ENCODE data around the gene IRF5.

The IRF5 gene

GRCh38 chr7:128902761-128903585, 34.8 kb upstream of the IRF5 start:
- H3K27ac ChIP-seq = no peak overlapping the region
- TF ChIP-seq, protein P1, sequence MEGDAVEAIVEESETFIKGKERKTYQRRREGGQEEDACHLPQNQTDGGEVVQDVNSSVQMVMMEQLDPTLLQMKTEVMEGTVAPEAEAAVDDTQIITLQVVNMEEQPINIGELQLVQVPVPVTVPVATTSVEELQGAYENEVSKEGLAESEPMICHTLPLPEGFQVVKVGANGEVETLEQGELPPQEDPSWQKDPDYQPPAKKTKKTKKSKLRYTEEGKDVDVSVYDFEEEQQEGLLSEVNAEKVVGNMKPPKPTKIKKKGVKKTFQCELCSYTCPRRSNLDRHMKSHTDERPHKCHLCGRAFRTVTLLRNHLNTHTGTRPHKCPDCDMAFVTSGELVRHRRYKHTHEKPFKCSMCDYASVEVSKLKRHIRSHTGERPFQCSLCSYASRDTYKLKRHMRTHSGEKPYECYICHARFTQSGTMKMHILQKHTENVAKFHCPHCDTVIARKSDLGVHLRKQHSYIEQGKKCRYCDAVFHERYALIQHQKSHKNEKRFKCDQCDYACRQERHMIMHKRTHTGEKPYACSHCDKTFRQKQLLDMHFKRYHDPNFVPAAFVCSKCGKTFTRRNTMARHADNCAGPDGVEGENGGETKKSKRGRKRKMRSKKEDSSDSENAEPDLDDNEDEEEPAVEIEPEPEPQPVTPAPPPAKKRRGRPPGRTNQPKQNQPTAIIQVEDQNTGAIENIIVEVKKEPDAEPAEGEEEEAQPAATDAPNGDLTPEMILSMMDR (conservative IDR thresholded peaks at IDR 0.05) = no peak

DNA sequence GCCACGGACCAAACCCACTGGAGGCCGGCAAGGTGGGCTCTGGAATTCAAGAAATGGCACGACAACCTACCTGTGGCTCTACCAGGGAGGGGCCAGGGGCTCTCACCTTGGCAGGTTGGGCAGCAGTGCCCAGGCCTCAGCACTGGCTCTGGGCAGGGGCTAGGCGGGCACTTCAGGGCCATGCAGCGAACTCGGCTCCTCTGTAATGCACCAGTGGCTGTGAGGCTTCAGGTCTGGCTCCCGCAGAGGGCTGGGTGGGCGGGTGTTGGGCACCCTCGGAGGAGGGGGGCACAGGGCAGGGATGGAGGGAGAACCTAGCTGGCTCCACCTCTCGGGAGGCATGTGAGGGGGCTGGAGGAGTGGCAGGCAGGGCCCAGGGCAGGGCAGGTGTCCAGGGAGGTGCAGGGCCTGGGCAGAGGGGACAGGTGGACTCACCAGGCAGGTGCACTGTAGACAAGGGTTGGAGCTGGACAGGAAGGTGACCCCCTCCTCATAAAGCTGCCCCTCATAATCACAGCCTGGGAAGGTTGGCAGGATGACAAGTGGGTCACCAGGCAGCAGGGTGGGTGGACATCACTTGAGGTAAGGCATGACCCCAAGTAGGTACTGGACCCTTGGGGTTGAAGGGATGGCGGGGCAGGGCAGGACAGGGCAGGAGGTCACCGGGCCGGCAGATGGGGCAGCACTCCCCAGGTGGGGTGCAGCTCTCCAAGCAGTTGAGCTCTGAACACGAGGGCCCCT, 33.9 kb upstream of the IRF5 start:
- no peak overlapping the region for H3K27ac ChIP-seq
- TF ChIP-seq, protein P1 (conservative IDR thresholded peaks at IDR 0.05) = no peak

DNA sequence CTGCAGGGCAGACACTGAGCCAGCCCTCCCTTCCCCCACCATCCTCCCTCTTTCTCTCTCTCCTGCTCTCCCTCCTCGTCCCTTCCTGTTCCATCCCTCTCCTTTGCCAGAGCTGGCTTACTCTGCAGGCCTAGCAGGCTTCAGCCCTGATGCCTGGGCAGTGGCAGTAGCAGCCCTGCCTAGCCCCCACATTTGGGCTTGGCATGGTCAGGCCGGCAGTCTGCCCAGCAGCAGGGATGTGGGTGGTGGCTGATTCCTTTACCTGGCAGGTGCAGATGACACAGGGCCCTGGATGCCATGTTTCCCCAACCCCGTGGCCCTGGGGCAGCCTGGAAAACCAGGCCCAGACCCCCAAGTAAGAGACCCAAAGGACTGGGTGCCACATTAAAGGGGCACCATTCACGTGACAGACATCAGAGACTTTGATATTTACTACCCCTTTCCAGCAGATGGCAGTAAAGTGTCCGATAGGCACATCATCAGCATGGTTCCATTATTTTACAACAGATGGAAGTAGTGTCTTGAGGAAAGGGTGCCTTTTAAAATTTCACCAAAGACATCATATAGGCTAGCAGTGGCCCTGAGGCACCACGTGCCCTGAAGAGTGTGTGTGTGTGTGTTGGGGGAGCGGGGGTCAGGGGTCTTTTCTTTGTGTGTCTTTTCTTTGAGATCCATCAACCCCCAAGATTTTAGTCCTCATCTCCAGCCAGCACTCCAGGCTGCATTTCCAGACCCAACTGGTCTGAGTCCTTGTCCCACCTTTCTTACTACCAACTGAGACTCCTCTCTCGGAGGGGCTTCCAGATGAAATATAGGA, 33.1 kb upstream of the IRF5 start:
- no peak overlapping the region for H3K27ac ChIP-seq
- TF ChIP-seq, protein P1 (conservative IDR thresholded peaks at IDR 0.05) = peak; percentile 84

- TF ChIP-seq, protein P1 (conservative IDR thresholded peaks at IDR 0.05) = no peak
- H3K27ac ChIP-seq = no peak overlapping the region
Measured at GRCh38 chr7:128906001-128906765, 31.5 kb upstream of the IRF5 start.

DNA sequence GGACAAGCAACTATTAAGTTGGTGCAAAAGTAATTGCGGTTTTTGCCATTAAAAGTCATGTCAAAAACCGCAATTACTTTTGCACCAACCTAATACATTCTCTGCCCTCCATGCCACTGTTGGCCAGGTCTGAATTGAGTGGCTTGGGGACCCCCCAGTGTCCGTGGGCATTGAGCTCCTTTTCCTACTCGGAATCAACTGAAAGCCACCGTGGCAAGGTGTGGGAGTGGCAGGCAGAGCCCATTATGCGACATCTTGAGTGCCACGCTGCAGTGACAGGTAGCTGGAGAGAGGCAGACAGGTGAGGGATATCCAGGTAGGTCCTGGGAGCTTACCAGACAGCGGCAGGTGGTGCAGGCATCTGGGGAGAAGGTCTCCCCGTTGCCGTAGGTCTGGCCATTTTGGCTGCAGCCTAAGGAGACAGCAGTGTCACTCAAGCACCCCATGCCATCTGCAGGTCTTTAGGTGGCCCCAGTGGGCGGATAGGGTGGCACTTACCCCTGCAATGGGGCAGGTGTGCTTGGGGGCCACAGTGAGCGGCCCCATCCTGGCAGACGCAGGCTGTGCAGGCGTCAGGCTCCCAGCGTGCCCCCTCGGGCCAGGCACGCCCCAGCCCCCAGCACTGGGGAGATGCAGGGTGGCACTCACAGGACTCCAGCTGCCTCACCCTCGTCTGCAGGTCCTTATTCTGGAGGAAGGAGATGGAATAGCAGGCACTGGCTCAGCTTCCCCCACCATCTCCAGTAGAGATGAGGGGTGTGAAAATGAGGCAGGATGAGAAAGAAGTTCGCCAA, 30.8 kb upstream of the IRF5 start:
- TF ChIP-seq, protein P1 (conservative IDR thresholded peaks at IDR 0.05) = no peak
- no peak overlapping the region for H3K27ac ChIP-seq

DNA sequence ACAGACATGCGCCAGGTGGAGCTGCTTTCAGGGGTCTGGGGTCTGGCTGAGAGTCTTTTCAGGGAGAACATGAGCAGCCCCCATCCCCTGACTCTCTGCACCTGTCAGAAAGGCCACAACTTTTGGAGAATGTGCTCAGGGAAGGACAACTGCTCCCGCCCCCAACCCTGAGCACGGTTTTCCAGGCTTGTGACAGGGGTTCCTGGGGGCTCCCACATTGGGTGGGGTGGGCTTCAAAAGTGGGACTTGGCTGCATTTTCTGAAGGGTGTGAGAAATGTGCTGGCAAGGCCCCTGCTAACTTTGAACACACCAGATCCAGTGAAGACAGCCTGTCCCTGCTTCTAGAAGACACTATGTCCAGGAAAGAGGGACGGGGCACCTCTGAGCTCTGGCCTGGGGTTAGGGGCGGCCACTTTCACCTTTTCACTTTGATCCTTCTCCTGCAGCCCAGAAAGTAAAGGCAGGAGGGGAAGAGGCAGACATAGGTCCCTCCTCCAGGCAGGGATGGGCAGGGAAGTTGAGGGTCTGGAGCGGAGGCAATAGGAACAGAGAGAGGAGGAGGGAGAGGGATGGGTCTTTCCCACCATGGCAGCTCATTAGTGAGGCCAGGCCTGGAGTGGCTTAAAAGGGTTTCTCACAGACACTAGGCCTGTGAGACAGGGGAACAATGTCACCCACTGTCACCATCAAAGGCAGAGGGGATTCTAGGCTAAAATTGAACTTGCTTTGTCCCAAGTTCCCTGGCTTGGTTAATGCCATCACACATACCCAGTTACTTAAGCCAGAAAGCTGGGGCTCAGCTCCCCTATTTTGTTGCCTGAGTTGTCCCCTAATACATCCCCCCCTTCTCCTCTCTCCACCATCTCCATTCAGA, 28.7 kb upstream of the IRF5 start:
- TF ChIP-seq, protein P1 (conservative IDR thresholded peaks at IDR 0.05) = no peak
- H3K27ac ChIP-seq = no peak overlapping the region; the same call in 1 of the 2 replicates

Data from VCaP (cell line).